Right lung (tissue), 10 donors: ENCODE results near the gene PRF1. TPM values are rescaled to one million over a fixed set of nuclear protein-coding genes. Genes with fewer than 3 reads are reported as not detected.
"Not testable (repeated sequence)": the region's sequence is repeated elsewhere in the genome, so short reads cannot be mapped to it uniquely, and the experiment has no call there.

ENCODE experiments used
- DNase-seq, 2 donors: peaks; one replicate each; pipeline ENCODE4 v3.0.0-alpha.2; 2013
- long read RNA-seq, 8 donors: transcript quantifications; one replicate each; lab custom pipeline, GENCODE V29; 2026
- polyA plus RNA-seq, 5 donors: library from polyadenylated mRNA; unstranded; fragments of 120-200 nt; gene quantifications; one replicate each; pipeline versions ENCODE4 v1.2.1 to v1.2.3, GENCODE V29; 2013; ENCODE audit warnings: inconsistent platforms in 1 of 5, low replicate concordance in 1 of 5; ENCODE audit not compliant: insufficient read length in 5 of 5, insufficient read depth in 1 of 5

Gene PRF1
- 1 to 10 TPM; 2.6 to 5.2 (median 3.0) TPM for polyA plus RNA-seq
- long read RNA-seq, donor 1, partial matches to known transcripts = 6 of 6 reads
- long read RNA-seq, donor 1, other reads (novel, unspliced or antisense) = 0 of 6 reads
- long read RNA-seq, donor 2 = 0 reads
- long read RNA-seq, donor 3 = 0 reads
- long read RNA-seq, donor 4, partial matches to known transcripts = 5 of 5 reads
- long read RNA-seq, donor 4, other reads (novel, unspliced or antisense) = 0 of 5 reads
- long read RNA-seq, donor 5, partial matches to known transcripts = 7 of 7 reads
- long read RNA-seq, donor 5, other reads (novel, unspliced or antisense) = 0 of 7 reads
- long read RNA-seq, donor 6 = 0 reads
- long read RNA-seq, donor 7, partial matches to known transcripts = 0 of 1 reads
- long read RNA-seq, donor 7, other reads (novel, unspliced or antisense) = 0 of 1 reads
- long read RNA-seq, donor 8 = 0 reads

DNA sequence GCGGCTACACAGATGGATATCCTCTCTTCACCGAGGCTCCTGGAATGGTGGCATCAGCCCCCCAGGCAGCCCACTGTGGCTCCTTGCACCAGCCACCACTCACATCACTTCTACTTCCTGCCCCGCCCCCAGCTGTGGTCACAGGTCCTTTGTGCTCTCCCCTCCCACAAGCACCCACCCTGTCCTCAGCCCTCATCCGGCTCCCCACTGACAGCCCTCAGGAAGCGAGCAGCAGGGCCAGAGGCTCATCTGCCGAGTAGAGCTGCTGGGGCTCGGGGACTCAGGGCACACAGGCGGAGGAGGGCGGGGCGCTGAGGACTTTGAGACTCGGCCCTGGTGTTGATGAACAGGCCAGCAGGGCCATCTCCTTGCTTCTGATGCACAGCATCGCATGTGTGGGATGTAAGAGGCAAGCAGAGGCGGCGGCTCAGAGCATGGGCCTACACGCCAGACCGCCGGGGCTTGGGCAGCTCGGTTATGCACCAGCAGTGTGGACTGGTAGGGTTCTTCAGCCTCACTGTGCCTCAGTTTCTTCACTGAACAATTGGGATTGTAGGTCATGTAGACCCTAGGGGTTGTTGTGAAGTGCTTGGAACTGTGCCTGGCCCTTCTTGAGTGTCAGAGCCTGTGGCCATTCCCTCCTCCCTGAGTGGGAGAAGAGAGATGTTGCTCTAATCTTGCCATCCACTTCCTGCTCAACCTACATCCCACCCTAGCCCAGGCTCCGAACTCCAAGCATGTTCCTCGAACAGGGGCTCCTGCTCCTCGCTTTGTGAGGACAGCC is at the start of gene PRF1:
TSS of gene PRF1 (minus strand) at position 77 of the 784 bp plus-strand sequence. CDS start 1,839 bp downstream, outside the sequence.
- no peak for DNase-seq

DNA sequence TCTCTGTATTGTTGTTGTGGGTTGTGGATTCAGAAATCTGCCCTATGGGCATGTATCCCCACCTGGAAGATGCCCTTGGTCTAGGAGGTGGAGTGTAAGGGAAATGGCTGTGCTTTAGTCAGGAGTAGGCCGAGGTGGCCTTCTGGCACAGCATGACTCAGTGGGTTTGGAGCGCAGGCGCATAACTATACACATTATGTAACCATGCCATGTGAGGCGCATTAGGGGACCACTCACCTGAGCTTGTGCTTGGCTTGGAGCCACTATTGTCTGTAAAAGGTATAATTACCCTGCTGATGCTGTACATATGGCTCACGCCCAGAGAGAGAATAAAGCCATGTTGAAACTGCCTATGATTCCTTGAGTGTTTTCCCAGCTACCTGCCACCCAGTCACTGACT is 49.1 kb upstream of the PRF1 start:
- no peak for DNase-seq

DNA sequence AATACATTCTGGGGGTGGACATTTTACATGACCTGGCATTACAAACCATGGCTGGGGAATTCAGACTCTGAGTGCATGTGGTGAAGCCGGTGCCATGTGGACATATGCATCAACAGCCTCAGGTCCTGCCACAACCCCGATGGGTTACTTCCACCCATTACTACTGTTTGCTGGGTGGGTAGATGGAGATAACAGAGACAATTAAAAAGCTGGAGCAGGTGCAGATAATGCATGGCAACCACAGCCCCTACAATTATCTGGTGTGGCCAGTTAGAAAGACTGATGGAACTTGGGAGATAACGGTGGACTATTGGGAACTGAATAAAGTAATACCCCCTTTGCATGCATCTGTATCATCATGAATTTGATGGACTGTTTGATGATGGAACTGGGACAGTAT is 48.2 kb upstream of the PRF1 start:
- no peak for DNase-seq

DNA sequence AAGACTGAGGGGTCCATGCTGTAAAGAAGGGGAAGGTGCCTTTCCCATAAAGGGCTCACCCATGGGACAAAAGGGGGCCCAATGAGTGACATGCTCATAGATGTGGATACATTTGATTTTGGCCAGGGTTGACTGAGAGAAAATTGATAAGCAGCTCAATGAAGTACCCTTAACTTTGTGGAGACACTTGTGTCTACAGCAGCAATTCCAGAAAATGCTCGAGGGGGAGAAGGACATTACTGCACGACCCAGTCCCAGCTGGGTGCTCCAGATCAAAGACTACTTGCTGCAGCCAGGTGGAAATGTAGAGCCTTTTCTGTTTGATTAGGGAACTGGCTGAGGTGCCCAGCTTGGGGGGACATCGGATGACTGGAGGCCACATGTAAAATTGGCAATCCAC is 47.6 kb upstream of the PRF1 start:
- no peak for DNase-seq

GRCh38 chr10:70649526-70649925 is 47.0 kb upstream of the PRF1 start:
- no peak for DNase-seq

DNA sequence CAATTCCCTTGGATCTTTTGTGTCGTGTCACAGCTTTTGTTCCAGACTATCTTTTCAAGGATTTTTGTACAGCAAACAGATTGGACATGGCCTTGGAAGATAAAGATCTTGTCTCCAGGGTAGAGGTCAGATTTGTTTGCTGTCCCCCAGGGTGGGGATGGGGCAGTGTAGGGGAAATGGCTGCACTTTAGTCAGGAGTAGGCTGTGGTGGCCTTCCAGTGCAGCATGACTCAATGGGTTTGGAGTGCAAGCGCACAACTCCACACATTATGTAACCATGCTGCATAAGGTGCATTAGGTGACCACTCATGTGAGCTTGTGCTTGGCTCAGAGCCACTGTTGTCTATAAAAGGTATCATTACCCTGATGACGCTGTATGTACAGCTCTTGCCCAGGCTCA is 45.9 kb upstream of the PRF1 start:
- no peak for DNase-seq

- no peak for DNase-seq
Observed at GRCh38 chr10:70647086-70647485, 44.5 kb upstream of the PRF1 start.

DNA sequence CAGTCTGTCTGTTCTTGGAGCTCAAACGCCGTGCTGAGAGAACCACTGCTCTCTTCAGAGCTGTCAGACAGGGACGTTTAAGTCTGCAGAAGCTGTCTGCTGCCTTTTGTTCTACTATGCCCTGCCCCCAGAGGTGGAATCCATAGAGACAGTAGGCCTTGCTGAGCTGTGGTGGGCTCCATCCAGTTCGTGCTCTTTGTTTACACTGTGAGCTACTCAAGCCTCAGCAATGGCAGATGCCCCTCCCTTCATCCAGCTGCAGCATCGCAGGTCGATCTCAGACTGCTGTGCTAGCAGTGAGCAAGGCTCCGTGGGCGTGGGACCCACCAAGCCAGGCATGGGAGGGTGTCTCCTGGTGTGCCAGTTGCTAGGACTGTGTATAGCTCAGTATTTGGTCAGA is 42.4 kb upstream of the PRF1 start:
- not testable (repeated sequence) for DNase-seq

- DNase-seq = not testable (repeated sequence)
Observed at GRCh38 chr10:70643272-70643671, 40.7 kb upstream of the PRF1 start.

DNA sequence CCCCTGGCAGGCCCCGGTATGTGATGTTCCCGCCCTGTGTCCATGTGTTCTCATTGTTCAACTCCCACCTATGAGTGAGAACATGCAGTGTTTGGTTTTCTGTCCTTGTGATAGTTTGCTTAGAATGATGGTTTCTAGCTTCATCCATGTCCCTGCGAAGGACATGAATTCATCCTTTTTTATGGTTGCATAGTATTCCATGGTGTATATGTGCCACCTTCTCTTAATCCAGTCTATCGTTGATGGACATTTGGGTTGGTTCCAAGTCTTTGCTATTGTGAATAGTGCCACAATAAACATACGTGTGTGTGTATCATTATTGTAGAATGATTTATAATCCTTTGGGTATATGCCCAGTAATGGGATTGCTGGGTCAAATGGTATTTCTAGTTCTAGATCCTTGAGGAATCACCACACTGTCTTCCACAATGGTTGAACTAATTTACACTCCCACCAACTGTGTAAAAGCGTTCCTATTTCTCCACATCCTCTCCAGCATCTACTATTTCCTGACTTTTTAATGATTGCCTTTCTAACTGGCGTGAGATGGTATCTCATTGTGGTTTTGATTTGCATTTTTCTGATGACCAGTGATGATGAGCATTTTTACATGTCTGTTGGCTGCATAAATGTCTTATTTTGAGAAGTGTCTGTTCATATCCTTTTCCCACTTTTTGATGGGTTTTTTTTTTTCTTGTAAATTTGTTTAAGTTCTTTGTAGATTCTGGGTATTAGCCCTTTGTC is 37.3 kb upstream of the PRF1 start:
- DNase-seq = not testable (repeated sequence)

DNA sequence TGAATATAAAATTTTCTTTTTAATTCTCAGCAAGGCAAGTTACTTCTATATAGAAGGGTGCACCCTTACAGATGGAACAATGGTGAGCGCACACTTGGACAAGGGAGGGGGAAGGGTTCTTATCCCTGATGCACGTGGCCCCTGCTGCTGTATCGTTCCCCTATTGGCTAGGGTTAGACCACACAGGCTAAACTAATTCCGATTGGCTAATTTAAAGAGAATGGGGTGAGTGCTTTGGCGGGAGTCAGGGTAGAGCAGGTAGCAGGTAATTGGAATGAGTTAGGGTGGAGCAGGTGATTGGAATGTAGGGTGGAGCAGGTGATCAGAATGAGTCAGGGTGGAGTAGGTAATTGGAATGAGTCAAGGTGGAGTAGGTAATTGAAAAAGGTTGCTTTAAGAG is 32.0 kb upstream of the PRF1 start:
- DNase-seq = not testable (repeated sequence)

- no peak for DNase-seq
Observed at GRCh38 chr10:70634011-70634410, 31.5 kb upstream of the PRF1 start.

DNA sequence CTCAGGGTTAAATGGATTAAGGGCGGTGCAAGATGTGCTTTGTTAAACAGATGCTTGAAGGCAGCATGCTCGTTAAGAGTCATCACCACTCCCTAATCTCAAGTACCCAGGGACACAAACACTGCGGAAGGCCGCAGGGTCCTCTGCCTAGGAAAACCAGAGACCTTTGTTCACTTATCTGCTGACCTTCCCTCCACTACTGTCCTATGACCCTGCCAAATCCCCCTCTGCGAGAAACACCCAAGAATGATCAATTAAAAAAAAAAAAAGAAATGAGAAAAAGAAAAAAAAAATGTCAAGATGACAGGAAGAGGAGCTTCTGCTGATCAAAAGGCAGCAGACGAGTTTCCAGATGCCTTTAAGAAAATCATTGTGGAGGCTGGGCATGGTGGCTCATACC is 29.2 kb upstream of the PRF1 start:
- DNase-seq = not testable (repeated sequence)

- DNase-seq = no peak
Observed at GRCh38 chr10:70629338-70629737, 26.8 kb upstream of the PRF1 start.

GRCh38 chr10:70626056-70626455 is 23.5 kb upstream of the PRF1 start:
- no peak for DNase-seq

GRCh38 chr10:70622981-70623844 is 20.7 kb upstream of the PRF1 start:
- DNase-seq = no peak

DNA sequence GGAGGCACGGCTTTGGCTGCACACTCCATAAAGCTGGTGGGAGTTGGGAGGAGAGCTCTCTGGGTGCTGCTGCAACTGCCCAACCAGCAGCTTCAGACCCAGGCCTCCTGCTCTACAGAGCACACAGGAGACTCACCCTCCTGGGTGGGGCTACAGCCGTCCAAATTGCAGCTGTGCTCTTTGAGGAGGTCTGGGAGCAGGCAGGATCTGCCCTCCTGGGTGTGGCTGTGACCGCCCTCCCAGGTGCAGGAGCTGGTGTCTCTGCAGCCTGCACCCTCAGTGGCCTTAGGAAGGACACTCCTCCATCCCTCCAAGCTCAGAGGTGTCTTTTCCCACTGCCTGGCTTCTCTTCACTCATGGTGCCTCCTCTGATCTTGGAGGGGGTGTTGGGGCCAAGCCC is 20.0 kb upstream of the PRF1 start:
- DNase-seq = no peak

- no peak for DNase-seq
Observed at GRCh38 chr10:70621503-70622078, 19.1 kb upstream of the PRF1 start.

DNA sequence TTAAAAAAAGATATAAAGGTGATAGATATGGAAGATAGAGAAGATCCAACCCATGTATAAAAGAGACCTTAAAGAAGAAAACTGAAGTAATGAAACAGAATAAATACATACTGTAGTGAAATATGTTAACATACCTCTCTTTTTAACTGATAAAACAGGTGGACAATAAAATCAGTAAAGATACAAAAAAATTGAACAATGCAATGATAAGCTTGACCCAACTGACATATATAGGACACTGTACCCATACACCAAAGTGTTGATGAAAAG is 17.4 kb upstream of the PRF1 start:
- no peak for DNase-seq

GRCh38 chr10:70619271-70620019 is 16.9 kb upstream of the PRF1 start:
- DNase-seq = no peak
